HL-60/S4 treated with retinoic acid at 250 ng/mL for 4 days and 3 days (cell line): ENCODE results near the gene LRRC59.

Source experiments
- in situ Hi-C: fragments of 300-500 bp; cut with MboI; formaldehyde crosslinking; loops from 2 replicates; pipeline ENCODE4 v1.7.0; 2022; ENCODE audit warnings: low sequenced_read_pairs

The LRRC59 gene

GRCh38 chr17:50363217-50364060 lies 33.9 kb downstream of the LRRC59 start:
- in situ Hi-C loops, result no loop called here

- in situ Hi-C loops, result no loop called here
Observed at GRCh38 chr17:50362661-50363060, 34.7 kb downstream of the LRRC59 start.

DNA sequence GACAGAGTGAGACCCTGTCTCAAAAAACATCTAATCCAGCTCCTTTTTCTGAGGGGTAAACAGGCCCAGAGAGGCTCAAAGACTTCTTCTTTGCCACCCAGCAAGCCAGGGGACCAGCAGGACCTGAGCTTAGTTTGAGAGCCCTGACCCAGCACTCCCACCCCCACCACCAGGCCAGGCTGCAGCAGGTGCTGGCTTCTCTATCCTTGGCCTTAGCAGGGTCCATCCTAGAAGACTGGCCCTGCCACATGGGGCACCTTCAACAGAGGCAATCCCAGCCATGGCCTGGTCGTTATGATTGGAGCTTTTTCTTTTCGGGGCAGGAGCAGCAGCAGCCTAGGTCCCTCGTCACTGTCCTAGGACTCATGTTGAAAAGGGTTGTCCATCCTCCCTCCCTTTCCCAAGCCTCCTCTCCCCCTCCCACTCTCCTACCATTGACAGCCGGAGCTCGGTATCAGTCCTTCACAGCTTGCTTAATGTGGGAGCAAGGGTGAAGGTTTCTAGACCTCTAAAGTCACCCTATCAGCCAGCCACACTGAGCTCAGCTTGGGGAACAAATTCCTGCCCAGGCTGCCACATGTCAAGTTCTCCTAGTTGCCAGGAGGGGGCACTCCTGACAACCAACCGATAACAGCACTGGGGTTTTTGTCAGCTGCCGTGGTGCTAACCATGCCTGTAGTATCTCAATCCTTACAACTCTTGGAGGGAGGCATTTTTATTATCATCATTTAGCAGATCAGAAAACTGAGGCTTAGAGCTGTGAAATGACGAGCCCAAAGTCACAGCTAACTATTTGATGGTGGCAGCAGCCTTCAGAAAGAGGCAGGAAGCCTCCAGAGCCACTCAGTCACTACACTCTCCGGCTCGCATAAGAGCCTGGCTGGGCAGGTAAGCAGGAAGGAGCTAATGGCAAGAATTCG lies 35.5 kb downstream of the LRRC59 start:
- in situ Hi-C loops, result no loop called here

DNA sequence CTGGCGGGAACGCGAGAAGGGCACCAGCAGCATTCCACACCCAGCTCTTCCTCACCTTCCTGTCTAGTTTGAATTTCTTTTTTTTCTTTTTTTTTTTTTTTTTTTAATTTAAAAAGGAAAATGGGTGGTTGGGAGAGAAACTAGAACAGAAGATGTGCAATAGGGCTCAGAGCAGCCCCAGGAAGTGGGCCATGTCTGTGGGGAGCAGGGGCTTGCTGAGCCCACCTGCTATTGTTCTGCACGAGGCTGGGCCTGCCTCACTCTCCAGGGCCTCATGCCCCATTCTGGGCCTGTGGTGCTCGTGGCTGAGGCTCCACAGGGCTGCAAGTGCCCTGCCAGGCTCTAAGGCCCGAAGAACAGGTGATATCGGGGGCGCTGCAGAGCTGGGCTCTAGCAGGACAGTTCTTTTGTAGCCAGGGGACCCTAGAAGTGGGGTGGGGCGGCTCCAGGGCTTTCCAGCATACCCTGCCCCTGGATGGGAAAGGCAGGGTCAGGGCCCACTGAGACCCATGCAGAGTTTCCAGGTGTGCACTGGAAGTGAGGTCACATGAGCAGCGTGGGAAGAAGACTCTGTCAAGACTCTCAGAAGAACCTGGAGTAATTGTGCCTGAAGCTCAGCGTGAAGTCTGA lies 36.7 kb downstream of the LRRC59 start:
- in situ Hi-C loops, result no loop called here

GRCh38 chr17:50359998-50360461 lies 37.3 kb downstream of the LRRC59 start:
- in situ Hi-C loops, result no loop called here

GRCh38 chr17:50359005-50359699 lies 38.2 kb downstream of the LRRC59 start:
- in situ Hi-C loops, result no loop called here

DNA sequence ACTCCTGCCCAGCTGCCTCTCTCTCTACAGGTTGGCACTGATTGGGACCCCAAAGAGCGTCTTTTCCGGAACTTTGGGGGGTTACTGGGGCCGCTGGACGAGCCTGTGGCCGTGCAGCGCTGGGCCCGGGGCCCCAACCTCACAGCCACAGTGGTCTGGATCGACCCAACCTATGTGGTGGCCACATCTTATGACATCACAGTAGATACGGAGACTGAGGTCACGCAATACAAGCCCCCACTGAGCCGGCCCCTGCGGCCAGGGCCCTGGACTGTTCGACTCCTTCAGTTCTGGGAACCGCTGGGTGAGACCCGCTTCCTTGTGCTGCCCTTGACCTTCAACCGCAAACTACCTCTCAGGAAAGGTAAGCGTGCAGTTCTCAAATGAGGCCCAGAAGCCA lies 39.1 kb downstream of the LRRC59 start:
- in situ Hi-C loops, result no loop called here

GRCh38 chr17:50356892-50357510 lies 40.3 kb downstream of the LRRC59 start:
- in situ Hi-C loops, result no loop called here

- in situ Hi-C loops, result no loop called here
Observed at GRCh38 chr17:50356418-50356817, 40.9 kb downstream of the LRRC59 start.

DNA sequence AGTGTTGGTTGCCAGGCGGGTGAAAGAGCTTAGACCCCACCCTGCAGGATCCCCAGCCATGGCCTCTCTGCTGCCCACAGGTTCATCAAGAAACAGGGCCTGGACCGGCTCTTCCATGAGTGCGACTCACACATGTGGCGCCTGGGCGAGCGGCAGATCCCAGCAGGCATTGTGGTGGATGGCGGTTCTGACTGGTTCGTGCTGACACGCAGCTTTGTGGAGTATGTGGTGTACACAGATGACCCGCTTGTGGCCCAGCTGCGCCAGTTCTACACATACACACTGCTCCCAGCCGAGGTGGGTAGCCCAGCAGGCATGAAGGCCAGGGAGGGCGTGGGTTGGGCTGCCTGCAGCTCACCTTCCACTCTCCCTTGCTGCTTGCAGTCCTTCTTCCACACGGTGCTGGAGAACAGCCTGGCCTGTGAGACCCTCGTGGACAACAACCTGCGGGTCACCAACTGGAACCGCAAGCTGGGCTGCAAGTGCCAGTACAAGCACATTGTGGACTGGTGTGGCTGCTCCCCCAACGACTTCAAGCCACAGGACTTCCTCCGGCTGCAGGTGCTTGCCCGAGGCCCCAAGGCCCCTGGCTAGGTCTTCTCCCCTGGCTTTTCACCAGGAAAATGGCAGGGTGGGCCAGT lies 41.5 kb downstream of the LRRC59 start:
- in situ Hi-C loops, result no loop called here

DNA sequence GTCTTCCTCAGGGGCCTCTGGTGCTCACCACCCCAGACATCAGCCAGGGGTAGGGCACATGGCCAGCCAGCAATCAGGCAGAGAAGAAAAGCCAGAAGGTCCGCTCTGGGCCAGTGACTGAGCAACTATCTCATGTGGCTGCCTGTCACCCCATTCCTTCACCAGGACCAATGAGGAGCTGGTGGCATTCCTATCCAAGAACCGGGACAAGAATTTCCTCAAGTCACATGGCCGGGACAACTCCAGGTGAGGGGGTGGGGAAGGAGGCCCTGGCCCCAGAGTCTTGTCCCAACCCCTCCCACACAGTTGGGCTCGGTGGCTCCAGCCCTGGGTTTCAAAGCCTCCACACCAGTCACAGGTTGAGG lies 42.0 kb downstream of the LRRC59 start:
- in situ Hi-C loops, result no loop called here

GRCh38 chr17:50354776-50355175 lies 42.5 kb downstream of the LRRC59 start:
- in situ Hi-C loops, result no loop called here

DNA sequence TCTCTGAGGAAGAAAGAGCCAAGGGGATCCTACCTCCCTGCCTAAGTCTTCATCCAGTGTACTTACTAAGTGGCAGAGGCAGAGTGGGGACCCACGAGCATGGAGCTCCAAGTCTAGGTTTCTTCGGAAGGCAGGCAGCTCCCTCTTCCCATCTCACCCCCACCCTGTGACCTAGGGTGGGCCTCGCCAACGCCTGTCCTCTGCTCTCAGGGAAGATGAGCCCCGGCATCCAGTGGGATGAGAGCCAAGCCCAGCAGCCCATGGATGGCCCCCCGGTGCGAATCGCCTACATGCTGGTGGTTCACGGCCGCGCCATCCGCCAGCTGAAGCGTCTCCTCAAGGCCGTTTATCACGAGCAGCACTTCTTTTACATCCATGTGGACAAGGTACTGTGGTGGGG lies 43.1 kb downstream of the LRRC59 start:
- in situ Hi-C loops, result no loop called here

GRCh38 chr17:50353600-50354195 lies 43.6 kb downstream of the LRRC59 start:
- in situ Hi-C loops, result no loop called here

GRCh38 chr17:50352693-50353599 lies 44.4 kb downstream of the LRRC59 start:
- in situ Hi-C loops, result no loop called here

GRCh38 chr17:50352072-50352692 lies 45.1 kb downstream of the LRRC59 start:
- in situ Hi-C loops, result no loop called here

DNA sequence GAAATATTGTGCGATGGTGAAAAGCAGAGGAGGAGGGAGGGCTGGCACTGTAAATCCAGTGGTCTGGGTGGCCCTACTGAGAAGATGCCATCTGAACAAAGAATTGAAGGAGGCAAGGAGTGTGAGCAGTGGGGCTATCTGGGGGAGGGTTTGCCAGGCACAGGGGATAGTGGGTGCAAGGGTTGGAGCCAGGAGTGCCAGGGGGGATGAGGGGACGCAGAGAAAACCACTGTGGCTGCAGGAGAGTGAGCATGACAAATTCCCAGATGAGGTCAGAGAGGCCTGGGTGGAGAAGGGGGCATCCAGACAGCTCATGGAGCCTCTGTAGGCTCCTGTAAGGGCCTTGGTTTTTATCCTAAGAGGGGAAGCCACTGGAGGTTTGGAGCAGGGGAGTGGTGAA lies 46.6 kb downstream of the LRRC59 start:
- in situ Hi-C loops, result no loop called here

GRCh38 chr17:50349243-50349600 lies 48.1 kb downstream of the LRRC59 start:
- in situ Hi-C loops, result no loop called here
